Measurements from ENCODE around the gene SLAMF9.
"Not testable (repeated sequence)": the region's sequence is repeated elsewhere in the genome, so short reads cannot be mapped to it uniquely, and the experiment has no call there.

SLAMF9 gene

DNA sequence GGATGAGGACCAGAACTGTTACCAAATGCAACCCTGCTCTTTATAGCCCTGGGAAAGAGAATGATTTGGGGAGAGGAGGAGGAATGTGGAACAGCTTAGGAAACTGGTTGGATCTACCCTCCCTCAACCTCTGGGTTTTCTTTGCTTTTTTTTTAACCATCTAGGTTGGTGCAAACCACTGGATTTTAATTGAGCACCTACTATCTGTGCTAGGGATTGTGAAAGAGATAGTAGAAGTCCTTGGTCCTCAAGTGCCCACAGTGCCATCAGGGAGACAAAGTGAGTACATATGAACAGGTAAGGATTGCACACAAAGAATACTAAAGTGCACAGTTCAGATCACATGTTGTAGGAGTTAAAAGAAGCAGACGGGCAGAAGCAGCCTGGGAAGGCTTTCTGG, 33.4 kb downstream of the SLAMF9 start:
- no peak for DNase-seq (ENCODE audit: low spot score)

DNA sequence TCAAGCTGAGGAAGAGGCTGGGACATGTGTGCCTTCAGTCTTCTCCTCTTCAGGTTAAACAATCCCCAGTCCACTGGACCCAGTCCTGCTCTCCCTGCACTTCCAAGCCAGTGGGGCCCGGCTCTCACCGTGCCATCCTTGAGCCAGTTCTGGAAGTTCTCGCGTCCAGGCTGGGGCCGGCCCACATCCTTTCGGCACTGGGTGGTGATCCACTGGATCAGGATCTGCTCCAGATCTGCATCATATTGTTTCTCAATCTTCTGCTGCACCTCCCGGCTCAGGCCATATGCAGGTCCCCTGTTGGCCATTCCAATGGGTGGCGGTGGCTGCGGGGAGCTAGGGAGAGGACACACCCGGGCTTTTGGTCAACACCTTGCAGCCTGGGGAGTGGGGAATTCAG, 33.8 kb downstream of the SLAMF9 start:
- DNase-seq (ENCODE audit: low spot score), result no peak

DNA sequence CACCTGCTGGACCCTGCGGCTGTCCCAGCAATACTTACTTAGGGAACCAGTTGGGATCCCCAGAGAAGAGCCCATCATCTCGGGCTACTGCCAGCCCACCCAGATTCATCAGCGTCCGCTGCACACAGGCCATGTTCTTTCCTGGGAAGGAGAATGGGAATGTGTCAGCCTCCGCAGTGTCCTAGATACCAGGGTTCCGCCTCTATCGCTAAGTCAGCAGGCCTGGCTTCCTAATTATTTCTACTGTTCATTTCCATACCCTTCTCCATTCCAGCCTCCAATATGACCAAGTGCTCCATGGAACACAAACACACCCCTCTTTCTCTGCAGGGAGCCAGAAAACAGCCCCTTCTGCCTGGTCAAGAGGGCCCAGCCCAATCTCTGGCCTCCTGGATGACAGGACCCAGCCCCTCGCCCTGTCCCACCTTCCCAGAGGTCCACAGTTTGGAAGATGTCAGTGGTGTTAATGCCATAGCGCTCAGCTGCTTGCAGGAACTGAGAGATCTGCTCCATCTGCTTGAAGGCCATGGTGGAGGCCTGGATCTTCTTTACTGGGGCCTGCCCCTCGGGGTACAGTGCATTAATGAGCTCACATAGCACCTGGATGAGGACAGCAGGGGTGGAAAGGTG, 34.7 kb downstream of the SLAMF9 start:
- DNase-seq (ENCODE audit: low spot score), result no peak

DNA sequence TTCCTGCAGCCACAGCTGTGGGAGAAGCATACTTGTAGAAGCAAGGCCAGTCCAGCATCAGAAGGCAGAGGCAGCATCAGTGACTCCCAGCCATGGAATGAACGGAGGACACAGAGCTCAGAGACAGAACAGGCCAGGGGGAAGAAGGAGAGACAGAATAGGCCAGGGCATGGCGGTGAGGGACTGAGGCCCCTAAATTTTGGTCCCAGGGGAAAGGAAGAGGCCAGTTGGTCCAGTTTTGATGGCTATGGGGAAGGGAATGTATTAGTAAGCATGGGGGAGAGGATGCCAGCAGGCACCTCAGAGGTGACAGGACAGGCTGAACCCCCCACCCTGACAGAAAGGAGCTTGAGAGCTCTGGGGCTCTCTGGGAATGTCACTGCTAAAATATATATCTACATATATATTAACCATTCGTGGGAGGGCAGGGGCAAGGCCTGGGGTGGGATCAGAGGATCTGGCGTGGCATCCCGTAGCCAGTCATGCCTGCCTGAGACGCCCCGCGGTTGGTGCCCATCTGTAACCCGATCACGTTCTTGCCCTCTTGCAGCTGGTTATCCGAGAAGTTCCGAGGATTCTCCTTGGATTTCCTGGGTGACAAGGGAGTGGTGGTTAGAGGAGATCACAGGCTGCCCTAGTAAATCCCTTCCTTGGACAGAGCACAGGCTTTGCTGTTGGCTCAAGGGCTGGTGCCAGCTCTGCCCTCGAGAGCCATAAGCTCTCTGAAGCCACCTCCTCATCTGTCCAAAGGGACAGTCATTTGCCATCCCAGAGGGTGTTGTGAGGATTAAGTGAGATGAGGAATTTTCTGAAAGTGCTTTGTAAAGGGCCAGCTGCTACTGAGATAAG, 35.5 kb downstream of the SLAMF9 start:
- DNase-seq (ENCODE audit: low spot score), result no peak

DNA sequence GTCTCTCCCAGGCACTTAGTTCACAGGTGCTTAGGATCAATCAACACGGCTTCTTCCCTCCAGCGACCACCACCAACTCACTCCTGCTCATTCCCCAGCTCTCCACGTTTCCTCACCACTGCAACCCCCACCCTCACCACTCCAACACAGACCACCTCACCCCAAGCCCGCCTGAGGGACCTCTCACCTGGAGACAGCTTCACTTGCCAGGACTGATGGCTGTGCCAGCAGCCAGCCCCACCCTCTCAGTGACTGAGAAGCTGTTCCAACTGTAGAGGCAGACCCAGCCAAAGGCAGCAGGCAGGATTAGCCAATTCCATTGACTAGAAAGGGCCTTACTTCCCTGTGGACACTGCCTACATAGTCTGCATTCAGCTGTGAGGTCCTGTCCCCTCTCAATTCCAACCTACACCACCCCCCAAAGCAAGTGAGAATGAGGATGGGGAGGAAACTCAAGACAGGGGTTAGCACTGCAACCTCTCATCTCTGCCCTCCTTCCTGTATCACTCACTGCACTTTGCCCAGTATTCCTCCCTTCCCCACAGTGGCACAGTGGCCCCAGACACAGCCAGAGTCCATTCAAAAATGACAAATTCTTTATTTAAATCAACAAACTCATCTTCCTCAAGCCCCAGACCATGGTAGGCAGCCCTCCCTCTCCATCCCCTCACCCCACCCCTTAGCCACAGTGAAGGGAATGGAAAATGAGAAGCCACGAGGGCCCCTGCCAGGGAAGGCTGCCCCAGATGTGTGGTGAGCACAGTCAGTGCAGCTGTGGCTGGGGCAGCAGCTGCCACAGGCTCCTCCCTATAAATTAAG, 36.3 kb downstream of the SLAMF9 start:
- no peak for DNase-seq (ENCODE audit: low spot score)

DNA sequence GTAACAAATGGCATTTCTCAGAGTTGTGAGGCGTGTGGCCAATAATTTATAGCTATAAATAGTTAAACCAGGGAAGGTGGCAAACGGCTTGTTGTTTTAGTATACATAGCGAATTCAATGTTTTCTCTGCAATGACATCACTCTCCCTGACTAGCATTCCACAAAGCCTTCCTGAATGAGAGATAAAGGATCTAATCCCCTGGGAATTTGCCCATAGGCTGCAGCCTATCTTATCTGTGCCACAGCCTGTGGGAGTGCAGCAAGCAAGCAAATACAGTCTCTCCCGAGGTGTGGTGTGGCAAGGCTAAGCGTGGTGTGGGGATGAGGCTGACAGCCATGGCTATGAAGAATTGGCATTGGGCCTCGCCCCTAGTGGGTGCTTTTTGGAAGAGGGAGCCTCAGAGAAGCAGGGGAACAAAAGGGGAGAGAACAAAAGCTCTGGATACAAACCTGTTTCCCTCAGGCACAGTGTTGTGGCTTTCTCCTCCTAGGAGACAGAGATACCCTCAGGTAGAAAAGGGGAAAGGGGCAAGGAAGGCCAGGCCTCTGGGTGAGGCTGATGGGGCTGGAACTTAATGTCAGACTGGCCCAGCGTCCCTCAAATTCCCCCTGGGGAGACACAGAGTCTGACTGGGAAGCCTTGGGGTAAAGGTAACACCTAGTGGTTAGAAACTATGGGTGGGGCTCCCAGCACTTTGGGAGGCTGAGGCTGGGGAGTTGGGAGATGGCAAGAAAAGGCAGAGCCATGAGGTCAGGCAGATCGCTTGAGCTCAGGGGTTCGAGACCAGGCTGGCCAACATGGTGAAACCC, 37.6 kb downstream of the SLAMF9 start:
- no peak for DNase-seq (ENCODE audit: low spot score)

DNA sequence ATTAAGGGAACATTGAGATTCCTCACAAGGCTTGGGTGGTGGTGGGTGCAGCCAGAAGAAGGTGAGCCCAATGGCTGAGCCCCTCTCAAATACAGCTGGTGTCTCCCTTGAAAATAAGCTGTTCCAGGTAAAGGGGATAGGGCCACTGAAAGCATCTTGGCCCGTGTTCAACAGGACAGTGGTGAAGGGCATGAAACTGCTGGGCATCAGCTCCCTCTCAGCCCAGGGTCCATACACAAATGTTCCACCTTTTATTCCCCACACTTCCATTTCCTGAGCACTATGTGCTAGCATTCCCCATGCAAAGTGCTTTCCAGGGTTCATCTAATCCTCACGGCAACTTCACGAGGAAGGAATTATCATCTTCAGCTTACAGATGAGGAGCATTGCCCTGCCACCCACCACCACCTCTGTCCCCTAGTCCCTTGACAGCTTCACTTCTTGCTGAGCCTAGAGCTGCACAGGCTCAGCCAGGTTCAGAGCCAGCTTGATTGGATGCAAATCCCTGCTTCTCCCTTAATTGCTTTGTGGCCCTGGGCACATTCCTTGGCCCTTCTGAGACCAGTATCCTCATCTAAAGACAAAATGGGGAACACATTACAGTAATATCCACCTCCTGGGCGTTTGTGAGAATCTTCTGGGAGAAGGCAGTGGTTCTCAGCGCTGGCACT, 38.3 kb downstream of the SLAMF9 start:
- DNase-seq (ENCODE audit: low spot score), result no peak

DNA sequence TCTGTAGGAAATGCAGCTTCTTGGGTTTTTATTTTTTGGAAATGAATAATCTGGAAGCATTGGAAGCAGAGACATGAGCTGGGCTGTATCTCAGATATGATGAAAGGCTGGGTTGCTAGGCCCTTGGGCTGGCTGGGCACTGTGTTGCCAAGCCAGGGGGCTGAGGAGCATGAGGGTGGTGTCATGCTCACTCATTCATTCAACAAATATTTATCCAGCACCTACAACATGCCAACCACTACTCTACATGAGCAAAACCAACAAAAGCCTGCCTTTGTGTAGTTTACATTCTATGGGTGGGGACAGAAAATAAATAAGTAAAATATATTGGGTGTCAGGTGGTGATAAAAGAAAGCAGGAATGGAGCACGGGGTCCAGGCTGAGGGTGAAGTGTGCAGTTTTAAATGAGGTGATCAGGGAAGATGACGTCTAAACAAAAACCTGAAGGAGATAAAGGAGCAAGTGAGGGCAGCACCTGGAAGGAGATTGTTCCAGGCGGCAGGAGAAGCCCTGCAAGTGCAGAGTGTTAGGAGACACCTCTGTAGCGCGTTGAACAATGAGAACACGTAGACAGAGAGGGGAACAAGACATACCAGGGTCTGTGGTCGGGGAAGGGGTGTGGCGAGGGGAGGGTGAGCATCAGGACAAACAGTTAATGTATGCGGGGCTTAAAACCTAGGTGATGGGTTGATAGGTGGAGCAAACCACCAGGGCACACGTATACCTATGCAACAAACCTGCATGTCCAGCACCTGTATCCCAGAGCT, 39.6 kb downstream of the SLAMF9 start:
- DNase-seq (ENCODE audit: low spot score), result no peak

DNA sequence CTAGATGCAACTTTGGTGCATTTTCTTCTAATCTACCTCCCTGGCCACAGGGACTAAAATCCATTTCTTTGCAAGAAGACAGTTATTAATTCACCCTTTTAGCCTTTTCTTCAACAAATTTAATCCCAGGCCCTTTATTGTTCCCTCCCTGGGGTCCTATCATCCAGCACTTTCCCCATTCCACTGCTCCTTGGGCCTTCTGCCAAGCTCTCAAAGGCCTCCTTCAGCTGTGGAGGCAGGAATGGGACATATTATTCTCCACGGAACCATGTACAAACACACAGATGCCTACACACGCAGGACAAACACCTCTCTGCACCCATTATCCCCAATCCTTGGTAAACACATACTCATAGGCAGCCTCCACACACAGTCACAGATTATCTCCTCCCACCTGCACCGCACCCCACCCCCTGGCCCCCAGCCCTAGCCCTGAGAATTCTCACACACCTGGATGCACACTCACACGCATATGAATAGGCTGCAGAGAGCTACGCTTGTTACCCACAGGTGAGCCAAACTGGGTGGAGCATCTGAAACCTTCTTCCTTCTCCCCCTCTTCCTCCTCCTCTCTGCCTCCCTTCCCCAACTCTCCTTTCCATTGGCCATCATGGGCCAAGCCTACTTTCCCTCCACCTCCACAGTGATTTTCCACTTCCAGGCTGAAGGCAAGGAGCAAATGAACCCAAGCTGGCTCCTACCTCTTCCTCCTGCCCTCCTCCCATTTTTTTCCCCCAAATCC, 40.4 kb downstream of the SLAMF9 start:
- DNase-seq (ENCODE audit: low spot score), result no peak

DNA sequence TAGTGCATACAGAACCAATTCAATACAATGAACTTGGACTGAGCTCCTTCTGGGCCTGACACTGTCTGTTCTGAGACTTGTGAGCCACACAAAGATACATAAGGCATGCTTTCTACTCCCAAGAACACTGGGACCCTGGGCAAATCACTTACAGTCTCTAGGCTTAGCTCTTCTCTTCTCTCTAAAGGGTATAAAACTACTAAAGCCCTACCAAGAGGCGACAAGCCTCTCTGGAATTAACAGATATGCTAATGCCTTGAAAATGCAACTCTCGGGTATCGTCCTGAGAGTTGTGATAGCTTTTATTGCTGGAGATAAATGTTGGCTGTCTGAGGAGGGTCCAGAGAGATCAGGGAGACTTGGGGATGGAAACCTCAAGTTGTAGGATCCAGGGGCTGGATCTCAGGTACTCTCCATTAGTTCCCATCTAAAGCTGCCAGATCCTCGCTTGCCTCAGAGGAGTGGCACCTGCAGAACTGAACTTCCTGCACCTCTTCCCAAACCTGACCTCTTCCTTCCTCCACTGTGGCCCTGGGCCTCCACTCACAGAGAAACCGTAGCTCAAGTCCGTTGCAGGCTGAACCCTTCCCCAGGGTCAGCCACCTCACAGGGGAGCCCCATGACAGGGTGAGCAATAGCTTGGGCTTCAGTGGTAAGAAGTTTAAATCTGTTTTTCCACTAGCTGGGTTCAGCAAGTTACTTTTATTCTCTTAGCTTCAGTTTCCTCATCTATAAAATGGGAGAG, 42.5 kb downstream of the SLAMF9 start:
- DNase-seq (ENCODE audit: low spot score), result no peak

DNA sequence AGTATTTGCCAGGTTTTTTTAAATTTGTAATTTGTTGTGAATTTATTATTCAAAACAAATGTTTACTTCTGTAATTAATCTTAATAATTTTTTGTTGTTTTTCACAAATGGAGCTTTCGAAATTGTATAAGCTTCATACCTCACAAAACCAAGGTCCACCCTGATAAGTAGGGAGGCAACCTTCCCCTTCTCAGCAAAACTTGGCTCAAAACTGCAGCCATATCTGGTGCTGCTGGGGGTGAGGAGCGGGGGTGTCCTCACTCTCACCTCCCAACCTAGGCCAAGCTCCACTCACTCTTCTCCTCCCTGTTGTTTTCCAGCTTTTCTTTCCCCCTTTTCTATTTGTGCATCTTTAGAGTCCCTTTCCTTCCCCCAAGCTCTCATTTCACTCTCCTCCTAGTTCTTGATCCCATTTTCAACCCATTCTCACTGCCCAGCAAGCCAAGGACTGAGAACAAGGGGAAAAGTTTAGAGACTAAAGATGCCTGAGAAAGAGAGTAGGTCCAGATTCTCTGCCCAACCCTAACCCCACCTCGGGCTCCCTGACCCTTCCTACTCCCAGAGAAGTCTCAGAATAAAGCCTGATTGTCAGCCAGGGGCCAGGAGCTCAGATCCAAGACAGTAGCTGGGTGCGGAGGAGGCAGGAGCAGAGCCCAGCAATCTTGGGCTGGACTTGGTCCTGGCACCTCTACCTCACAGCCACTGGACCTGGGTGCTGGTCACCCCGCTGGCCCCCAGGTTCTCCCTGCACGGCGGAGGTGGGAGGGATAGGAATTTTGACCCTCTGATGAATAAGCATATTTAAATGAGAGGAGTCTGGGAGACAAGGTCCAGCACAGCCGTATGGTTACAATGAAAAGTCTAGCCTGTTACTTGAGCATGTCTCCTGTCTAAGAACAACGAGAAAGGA, 45.8 kb downstream of the SLAMF9 start:
- no peak for DNase-seq (ENCODE audit: low spot score)

DNA sequence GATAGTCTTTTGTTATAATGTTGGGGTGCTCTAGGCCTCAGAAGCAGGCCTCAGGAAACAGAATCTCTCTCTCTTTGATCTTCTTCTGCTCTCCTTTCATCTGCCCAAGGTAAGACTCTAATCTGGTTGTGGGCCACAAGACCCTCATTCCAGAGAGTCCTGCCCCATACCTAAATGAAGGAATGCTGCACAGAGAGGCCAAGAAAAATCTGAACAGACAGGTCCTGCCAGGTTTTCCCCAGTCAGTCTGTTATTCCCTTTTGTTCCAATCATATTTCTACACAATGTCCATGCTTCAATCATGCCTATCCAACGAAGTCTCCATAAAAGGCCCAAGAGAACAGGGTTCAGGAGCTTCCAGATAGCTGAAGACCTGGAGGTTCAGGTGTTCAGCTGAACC, 47.1 kb downstream of the SLAMF9 start:
- DNase-seq (ENCODE audit: low spot score), result no peak

DNA sequence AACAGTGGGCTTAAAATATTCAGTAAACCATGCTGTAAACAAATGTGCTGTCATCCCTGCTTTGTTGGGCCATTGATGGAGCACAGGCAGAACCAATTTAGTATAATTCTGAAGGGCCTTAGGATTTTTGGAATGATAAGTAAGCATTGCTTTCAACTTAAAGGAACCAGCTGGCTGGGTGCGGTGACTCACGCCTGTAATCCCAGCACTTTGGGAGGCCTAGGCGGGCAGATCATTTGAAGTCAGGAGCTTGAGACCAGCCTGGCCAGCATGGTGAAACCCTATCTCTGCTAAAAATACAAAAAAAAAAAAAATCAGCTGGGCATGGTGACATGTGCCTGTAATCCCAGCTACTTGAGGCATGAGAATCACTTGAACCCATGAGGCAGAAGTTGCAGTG, 50.0 kb downstream of the SLAMF9 start:
- not testable (repeated sequence) for DNase-seq (ENCODE audit: low spot score)

DNA sequence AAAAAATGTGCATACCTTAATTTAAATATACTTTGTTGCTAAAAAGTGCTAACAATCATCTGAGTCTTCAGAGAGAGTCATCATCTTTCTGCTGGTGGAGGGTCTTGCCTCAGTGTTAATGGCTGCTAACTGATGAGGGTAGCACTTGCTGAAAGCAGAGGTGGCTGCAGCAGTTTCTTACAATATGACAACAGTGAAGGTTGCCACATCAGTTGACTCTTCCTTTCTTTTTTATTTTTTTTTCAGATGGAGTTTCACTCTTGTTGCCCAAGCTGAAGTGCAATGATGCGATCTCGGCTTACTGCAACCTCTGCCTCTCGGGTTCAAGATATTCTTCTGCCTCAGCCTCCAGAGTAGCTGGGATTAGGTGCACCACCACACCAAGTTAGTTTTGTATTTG, 51.5 kb downstream of the SLAMF9 start:
- DNase-seq (ENCODE audit: low spot score), result no peak
